ENCODE measurements around the gene AGPAT4. TPM values are rescaled to one million over a fixed set of nuclear protein-coding genes. Genes with fewer than 3 reads are reported as not detected.
A peak's percentile ranks its signal among the peaks of the same experiment; 100 is the strongest.

The AGPAT4 gene
- total and polyA plus RNA-seq, 5 donors, result 1.5 to 5.1 (median 3.1) TPM

DNA sequence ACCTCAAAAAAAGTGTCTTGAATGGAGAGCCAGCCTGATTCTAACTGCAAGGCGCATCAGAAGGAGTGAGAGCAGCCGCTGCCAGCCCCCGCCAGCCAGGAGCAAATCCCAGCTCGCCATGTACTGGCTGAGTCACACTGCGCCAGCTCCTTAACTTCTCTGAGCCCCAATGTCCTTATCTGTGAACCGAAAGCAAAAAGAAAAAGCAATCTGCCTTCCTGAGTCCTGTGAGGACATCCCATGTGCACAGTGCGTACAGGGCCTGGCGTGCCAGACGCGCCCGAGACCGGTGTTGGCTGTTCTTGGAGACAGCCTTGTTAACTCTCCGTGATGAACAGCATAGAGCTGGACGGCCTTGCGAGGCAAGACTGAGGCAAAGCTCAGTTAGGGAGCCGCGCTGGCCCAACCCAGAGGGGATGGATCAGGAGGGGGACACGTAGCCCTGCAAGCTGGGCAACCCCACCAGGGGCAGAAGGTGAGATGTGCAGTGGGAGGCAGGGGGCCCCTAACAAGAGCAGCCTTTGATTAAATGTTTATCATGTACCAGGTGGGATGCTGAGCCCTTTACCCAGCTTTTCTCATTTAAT, 122.7 kb downstream of the AGPAT4 start:
- H3K9me3 ChIP-seq (ENCODE audit: control insufficient read depth, low read length), result no peaks in the 10 kb centered on the region
- ATAC-seq, result no peak
- no peaks in the 10 kb centered on the region for H3K27me3 ChIP-seq (ENCODE audit: control insufficient read depth, insufficient read depth)
- DNase-seq, result no peak
- intact Hi-C loops (cut with DNase I), result loop anchor here in 2 of 4 donors (5.0 kb wide), 1 partner anchor 221 kb away; no protein-coding TSS in a partner anchor
- no peak overlapping the region for H3K4me3 ChIP-seq (ENCODE audit: low read length)
- 96% methylated on average over 18 of the region's 18 CpGs for WGBS
- H3K4me1 ChIP-seq (ENCODE audit: control insufficient read depth, insufficient read depth, low read length), result no peaks in the 10 kb centered on the region
- H3K27ac ChIP-seq (ENCODE audit: low read length), result no peak overlapping the region

DNA sequence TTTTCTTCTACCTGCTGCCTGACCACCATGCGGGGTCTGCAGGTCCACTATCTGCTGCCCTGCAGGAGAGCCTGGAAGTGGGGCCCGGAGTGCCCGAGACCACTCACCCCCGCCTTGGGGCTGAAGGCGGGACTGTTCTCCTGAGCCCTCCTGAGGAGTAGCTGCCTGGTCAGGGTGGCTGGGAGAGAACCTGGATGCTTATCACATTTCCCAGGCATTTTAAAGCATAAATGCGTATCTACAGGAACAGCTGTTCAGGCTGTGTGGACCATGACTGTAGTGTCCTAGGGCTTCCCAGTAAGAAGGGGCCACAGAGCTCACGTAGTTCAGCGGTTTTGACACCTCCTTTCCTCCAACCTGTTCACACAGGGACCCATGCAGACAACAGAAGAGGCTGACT, 123.3 kb downstream of the AGPAT4 start:
- WGBS, result 95% methylated on average over 8 of the region's 8 CpGs
- intact Hi-C loops (cut with DNase I), result loop anchor here in 2 of 4 donors (5.0 kb wide), 1 partner anchor 222 kb away; no protein-coding TSS in a partner anchor
- Histone ChIP-seq H3K4me1 (ENCODE audit: control insufficient read depth, insufficient read depth, low read length) (no peaks in the 10 kb centered on the region), H3K27ac (ENCODE audit: low read length) (no peak overlapping the region), H3K4me3 (ENCODE audit: low read length) (no peak overlapping the region), H3K9me3 (ENCODE audit: control insufficient read depth, low read length) (no peaks in the 10 kb centered on the region), H3K27me3 (ENCODE audit: control insufficient read depth, insufficient read depth) (no peaks in the 10 kb centered on the region)
- ATAC-seq, result no peak
- no peak for DNase-seq

DNA sequence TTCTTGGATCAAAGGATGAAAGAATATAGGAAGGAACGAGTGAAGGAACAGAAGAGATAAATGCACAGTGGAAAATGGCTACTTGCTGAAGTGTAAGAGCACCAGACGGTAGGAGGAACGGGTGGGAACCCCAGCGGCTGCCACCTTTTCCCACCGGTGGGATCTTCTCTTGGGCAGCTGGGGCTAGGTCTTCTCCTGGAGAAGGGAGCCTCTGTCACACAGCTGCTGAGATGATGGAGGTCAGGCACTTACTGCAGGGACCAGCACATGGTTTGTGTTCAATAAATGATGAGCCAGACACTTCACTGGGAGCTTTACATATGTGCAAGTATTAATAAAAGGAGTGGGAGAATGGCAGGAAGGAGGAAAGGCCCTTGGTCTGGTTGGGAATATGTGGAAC, 123.7 kb downstream of the AGPAT4 start:
- intact Hi-C loops (cut with DNase I), result loop anchor here in 2 of 4 donors (5.0 kb wide), 1 partner anchor 222 kb away; no protein-coding TSS in a partner anchor
- ATAC-seq (no peak), DNase-seq (no peak)
- H3K9me3 ChIP-seq (ENCODE audit: control insufficient read depth, low read length), result no peaks in the 10 kb centered on the region
- H3K4me3 ChIP-seq (ENCODE audit: low read length), result no peak overlapping the region
- no peaks in the 10 kb centered on the region for H3K27me3 ChIP-seq (ENCODE audit: control insufficient read depth, insufficient read depth)
- no peak overlapping the region for H3K27ac ChIP-seq (ENCODE audit: low read length)
- H3K4me1 ChIP-seq (ENCODE audit: control insufficient read depth, insufficient read depth, low read length), result no peaks in the 10 kb centered on the region
- 91% methylated on average over 5 of the region's 5 CpGs for WGBS

DNA sequence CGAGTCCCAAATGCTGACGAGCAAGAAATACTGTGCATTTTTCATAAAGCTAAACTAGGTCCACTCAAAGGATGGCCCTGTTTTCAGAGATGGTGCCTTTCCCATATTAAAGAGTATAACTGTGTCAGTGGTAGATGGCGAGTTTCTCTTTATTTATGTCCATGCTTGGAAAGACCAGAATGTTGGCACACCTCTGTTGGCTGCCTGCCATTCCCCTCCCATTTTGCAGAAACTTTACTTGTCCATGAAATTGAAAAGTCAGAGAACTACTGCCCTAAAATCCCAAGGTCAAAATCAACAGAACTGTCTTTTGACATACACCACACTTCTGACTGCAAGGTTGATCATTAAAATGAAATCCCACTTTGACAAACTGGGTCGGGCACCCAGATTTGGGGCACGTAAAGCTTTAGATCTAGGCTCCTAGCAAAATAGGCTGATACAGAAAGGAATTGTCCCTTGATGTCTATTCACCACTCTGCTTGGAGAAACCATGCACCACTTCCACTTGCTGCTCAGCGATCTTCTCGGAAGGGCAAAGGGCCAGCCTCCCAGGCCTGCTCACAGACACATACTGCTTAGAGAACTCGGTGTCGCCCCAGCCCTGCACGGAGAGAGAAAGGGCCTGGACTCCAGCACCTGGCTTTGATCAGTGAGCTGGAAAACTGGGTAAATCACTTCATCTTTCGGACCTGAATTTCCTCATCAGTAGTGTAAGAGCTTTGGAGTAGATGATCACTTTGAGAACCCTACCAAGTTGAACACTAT, 130.0 kb downstream of the AGPAT4 start:
- DNase-seq, result no peak
- intact Hi-C loops (cut with DNase I), result no loop called here
- ATAC-seq, result no peak
- no peaks in the 10 kb centered on the region for H3K4me1 ChIP-seq (ENCODE audit: control insufficient read depth, insufficient read depth, low read length)
- 96% methylated on average over 11 of the region's 11 CpGs for WGBS
- no peaks in the 10 kb centered on the region for H3K27me3 ChIP-seq (ENCODE audit: control insufficient read depth, insufficient read depth)
- no peaks in the 10 kb centered on the region for H3K9me3 ChIP-seq (ENCODE audit: control insufficient read depth, low read length)
- no peak overlapping the region for H3K4me3 ChIP-seq (ENCODE audit: low read length)
- H3K27ac ChIP-seq (ENCODE audit: low read length), result no peak overlapping the region

DNA sequence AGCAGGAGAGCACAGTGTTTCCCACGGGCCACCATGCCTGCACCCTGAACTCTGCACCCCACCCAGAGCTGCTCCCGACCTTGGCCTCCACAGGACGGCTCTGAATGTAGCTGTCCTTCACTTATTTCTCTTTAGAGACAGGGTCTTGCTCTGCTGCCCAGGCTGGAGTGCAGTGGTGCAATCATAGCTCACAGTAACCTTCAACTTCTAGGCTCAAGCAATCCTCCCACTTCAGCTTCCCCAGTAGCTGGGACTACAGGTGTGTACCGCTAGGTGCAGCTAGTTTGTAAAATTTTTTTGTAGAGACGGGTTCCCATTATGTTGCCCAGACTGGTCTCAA, 130.9 kb downstream of the AGPAT4 start:
- intact Hi-C loops (cut with DNase I), result no loop called here
- H3K4me3 ChIP-seq (ENCODE audit: low read length), result no peak overlapping the region

DNA sequence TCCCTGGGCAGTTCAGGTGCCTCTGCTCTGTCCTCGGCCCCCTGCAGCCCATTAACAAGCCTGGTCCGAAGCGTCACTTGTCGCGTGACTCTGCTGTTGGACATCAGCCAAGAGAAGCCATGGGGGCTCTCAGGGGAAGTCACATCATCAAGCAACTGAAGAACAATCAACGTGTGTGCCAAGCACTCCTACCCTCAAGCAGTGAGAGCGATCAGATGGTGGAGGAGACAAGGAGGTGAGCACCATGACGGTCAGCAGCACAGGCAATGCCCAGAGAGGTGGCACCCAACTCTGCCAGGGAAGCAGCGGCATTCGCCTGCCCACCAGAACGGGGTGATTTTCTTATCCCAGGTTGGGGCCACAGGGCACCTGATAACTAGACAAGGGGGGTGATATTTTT, 132.7 kb downstream of the AGPAT4 start:
- Histone ChIP-seq H3K27me3 (ENCODE audit: control insufficient read depth, insufficient read depth) (no peaks in the 10 kb centered on the region), H3K9me3 (ENCODE audit: control insufficient read depth, low read length) (no peaks in the 10 kb centered on the region), H3K27ac (ENCODE audit: low read length) (no peak overlapping the region), H3K4me1 (ENCODE audit: control insufficient read depth, insufficient read depth, low read length) (no peaks in the 10 kb centered on the region), H3K4me3 (ENCODE audit: low read length) (no peak overlapping the region)
- WGBS, result 48% methylated on average over 11 of the region's 11 CpGs
- intact Hi-C loops (cut with DNase I), result no loop called here
- ATAC-seq, result no peak
- no peak for DNase-seq

More for the DNA sequence above, 130.9 kb downstream of the AGPAT4 start:
- 95% methylated on average over 5 of the region's 5 CpGs for WGBS
- Histone ChIP-seq H3K4me1 (ENCODE audit: control insufficient read depth, insufficient read depth, low read length) (no peaks in the 10 kb centered on the region), H3K27me3 (ENCODE audit: control insufficient read depth, insufficient read depth) (no peaks in the 10 kb centered on the region), H3K9me3 (ENCODE audit: control insufficient read depth, low read length) (no peaks in the 10 kb centered on the region), H3K27ac (ENCODE audit: low read length) (no peak overlapping the region)
- ATAC-seq (no peak), DNase-seq (no peak)

DNA sequence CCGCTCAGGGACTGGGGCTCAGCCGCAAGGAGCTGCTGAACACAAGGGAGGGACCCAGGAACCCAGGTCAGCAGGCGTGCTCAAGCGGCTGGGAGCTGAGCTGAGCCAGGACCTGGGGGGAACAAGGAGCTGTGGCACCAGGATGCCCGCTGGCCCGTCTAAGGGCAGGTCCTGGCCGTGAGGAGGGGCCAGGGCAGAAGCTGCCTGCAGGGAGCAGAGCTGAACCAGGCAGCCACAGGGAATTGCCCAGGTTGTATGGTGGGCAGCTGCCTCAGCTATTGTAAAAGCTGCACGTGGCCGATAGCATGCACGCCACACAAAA, 133.3 kb downstream of the AGPAT4 start:
- DNase-seq (no peak), ATAC-seq (no peak)
- Histone ChIP-seq H3K27me3 (ENCODE audit: control insufficient read depth, insufficient read depth) (no peaks in the 10 kb centered on the region), H3K9me3 (ENCODE audit: control insufficient read depth, low read length) (no peaks in the 10 kb centered on the region), H3K4me3 (ENCODE audit: low read length) (no peak overlapping the region), H3K27ac (ENCODE audit: low read length) (no peak overlapping the region), H3K4me1 (ENCODE audit: control insufficient read depth, insufficient read depth, low read length) (no peaks in the 10 kb centered on the region)
- WGBS, result 95% methylated on average over 10 of the region's 10 CpGs
- intact Hi-C loops (cut with DNase I), result no loop called here

DNA sequence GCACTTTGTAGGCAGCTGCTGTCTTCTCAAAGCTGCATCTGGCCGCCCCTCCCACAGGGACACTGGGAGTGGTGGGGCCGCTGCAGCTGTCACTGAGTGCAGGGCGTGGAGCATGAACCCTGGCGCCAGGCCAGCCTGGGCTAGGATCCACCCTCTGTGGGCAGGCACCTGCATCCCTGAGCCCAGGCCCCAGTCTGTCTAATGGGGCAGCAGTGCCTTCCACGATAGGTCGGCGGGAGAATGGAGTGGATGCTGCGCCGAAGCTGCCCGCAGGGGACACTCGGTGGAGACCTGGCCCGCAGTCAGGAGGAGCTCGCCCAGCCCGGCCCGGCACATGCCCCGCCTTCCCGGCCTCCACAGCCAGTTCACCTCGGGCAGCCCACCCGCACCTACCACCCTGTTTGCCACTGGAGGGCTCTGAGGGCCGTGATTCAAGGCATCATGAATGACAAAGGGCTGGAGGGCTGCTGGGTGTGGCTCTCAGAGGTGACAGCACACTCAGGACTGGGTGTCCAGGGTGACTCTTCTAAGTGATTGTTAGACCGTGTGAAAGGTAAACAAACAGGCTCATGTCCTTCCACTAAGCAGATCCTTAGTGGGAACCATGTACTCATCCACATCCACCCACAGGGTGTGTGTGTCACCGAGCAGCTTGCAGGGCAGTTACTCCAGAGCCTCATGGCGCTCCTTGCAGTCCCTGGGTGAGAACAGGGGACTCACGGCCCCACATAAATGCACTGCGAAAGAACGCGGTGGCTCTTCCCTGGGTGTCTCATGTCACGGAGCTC, 133.9 kb downstream of the AGPAT4 start:
- 91% methylated on average over 28 of the region's 28 CpGs for WGBS
- H3K27ac ChIP-seq (ENCODE audit: low read length), result no peak overlapping the region
- no peaks in the 10 kb centered on the region for H3K9me3 ChIP-seq (ENCODE audit: control insufficient read depth, low read length)
- peak; percentile 28 to 47 for ATAC-seq
- H3K27me3 ChIP-seq (ENCODE audit: control insufficient read depth, insufficient read depth), result no peaks in the 10 kb centered on the region
- no peak for DNase-seq
- intact Hi-C loops (cut with DNase I), result no loop called here
- H3K4me1 ChIP-seq (ENCODE audit: control insufficient read depth, insufficient read depth, low read length), result no peaks in the 10 kb centered on the region
- H3K4me3 ChIP-seq (ENCODE audit: low read length), result no peak overlapping the region

DNA sequence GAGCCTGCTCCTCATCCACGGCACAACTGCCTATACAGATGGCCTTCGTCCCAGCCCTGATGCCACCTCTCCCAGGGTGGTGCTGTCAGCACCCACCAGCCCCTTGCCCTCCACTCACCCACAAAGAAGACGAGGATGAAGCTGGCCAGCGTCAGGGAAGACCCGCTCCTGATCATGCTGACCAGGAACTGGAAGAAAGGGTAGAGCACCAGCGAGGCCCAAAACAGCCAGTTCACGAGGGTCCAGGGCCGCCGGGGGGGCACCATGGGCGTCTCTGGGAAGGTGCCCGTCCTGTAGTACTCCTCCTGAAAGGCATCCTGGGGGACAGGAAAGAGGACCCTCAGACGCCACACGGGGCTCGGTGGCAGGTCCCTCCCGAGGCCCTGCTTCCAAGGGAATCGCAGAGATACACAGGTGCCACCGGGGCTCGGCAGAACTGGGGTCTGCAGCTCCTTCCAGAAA, 134.5 kb downstream of the AGPAT4 start:
- Histone ChIP-seq H3K9me3 (ENCODE audit: control insufficient read depth, low read length) (no peaks in the 10 kb centered on the region), H3K4me3 (ENCODE audit: low read length) (no peak overlapping the region), H3K4me1 (ENCODE audit: control insufficient read depth, insufficient read depth, low read length) (no peaks in the 10 kb centered on the region), H3K27ac (ENCODE audit: low read length) (no peak overlapping the region), H3K27me3 (ENCODE audit: control insufficient read depth, insufficient read depth) (no peaks in the 10 kb centered on the region)
- whole genome bisulfite sequencing, result 93% methylated on average over 18 of the region's 18 CpGs
- intact Hi-C loops (cut with DNase I), result no loop called here
- ATAC-seq, result no peak
- DNase-seq, result no peak

DNA sequence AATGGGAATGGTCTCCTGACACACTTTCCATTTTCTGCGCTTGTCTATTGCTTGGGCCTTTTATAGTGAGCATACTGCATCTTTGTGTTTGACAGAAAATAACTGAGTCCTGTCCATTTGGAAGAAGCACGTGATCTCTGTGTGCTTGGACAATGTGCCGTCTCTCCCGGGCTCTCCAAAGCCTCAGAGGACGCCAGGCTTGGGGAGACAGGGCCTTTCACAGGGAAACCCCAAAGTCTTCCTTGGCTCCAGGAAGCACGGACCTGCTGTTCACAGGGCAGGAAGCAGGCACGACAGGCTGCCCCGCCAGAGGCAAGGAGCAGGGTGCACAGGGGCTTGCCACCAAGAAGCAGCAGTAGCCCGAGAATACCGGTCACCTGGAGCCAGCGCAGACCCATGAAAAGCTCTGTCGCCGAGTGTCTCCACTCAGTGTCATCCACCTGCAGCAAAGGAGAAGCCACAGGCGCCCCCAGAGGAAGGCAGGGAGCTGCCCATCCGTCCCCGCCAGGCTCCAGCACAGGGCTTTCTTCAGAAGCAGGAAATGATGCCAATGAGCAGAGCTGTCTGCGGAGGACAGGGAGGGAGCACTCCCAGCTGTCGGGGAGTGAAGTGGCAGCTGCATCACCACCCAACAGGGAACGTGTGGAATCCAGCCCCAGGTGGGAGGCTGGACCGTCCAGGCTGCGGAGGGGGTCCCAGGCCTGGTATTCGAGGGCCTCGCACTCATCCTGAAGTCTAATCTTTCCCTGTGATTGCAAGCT, 135.1 kb downstream of the AGPAT4 start:
- no peak for DNase-seq
- Histone ChIP-seq H3K27me3 (ENCODE audit: control insufficient read depth, insufficient read depth) (no peaks in the 10 kb centered on the region), H3K9me3 (ENCODE audit: control insufficient read depth, low read length) (no peaks in the 10 kb centered on the region), H3K4me3 (ENCODE audit: low read length) (no peak overlapping the region), H3K27ac (ENCODE audit: low read length) (no peak overlapping the region), H3K4me1 (ENCODE audit: control insufficient read depth, insufficient read depth, low read length) (peaks cover under 1% of the 10 kb centered on the region)
- intact Hi-C loops (cut with DNase I), result no loop called here
- 92% methylated on average over 23 of the region's 23 CpGs for WGBS
- ATAC-seq, result no peak
